Large intestine (tissue), 3 donors: ENCODE data around the gene CA14. TPM values are rescaled to one million over a fixed set of nuclear protein-coding genes. Genes with fewer than 3 reads are reported as not detected.
"Not testable (repeated sequence)": the region's sequence is repeated elsewhere in the genome, so short reads cannot be mapped to it uniquely, and the experiment has no call there.

ENCODE experiments used
- DNase-seq, 2 donors: peaks; one replicate each; pipeline versions ENCODE4 v3.0.0 to v3.0.0-alpha.2; 2013
- H3K27ac ChIP-seq: one replicate; pipeline ENCODE4 v1.5.1; 2013; ENCODE audit warnings: low read length
- H3K27me3 ChIP-seq: 2 replicates; pipeline ENCODE4 v1.6.1; 2013; ENCODE audit warnings: low read length; ENCODE audit not compliant: control insufficient read depth, insufficient read depth
- H3K36me3 ChIP-seq: 2 replicates; pipeline ENCODE4 v1.6.1; 2013; ENCODE audit warnings: low read length; ENCODE audit not compliant: control insufficient read depth, insufficient read depth
- H3K4me1 ChIP-seq: one replicate; pipeline ENCODE4 v1.6.1; 2013; ENCODE audit warnings: low read length; ENCODE audit not compliant: control insufficient read depth, insufficient read depth
- H3K4me3 ChIP-seq: one replicate; pipeline ENCODE4 v1.5.1; 2013; ENCODE audit warnings: low read length
- H3K9me3 ChIP-seq: one replicate; pipeline ENCODE4 v1.6.1; 2013; ENCODE audit warnings: mild to moderate bottlenecking, low read depth, low read length, moderate library complexity; ENCODE audit not compliant: control insufficient read depth
- WGBS: methylation state at CpG from one replicate; pipeline ENCODE4 v1.1.5; 2013; ENCODE audit warnings: low lambda C conversion rate; ENCODE audit not compliant: insufficient coverage; 5-methylcytosine and 5-hydroxymethylcytosine counted together
- polyA plus RNA-seq: library from polyadenylated mRNA; unstranded; fragments of 120-200 nt; gene quantifications from one replicate; pipeline ENCODE4 v1.2.1, GENCODE V29; 2013

CA14 gene
- polyA plus RNA-seq, 1 donor = 0.81 TPM

GRCh38 chr1:150235852-150236613, 21.5 kb upstream of the CA14 start, which contains the start of gene ANP32E:
Gene ANP32E, minus strand, starts transcription at chr1:150236112. Its CDS starts 326 bp downstream, at chr1:150235786.
- H3K4me1 ChIP-seq = peaks cover 6% of the 10 kb centered on the region
- no peaks in the 10 kb centered on the region for H3K27me3 ChIP-seq
- no peaks in the 10 kb centered on the region for H3K9me3 ChIP-seq
- H3K27ac ChIP-seq = peak within 1 kb of the TSS; percentile 93
- peak within 1 kb of the TSS; percentile 86 for H3K4me3 ChIP-seq
- no peaks in the 10 kb centered on the region for H3K36me3 ChIP-seq
- 0% methylated on average over 5 of the region's 33 CpGs for whole genome bisulfite sequencing
- DNase-seq = peak; percentile 98 to 99

GRCh38 chr1:150236614-150237100, 20.9 kb upstream of the CA14 start:
- Histone ChIP-seq H3K4me1 (peaks cover 6% of the 10 kb centered on the region), H3K9me3 (no peaks in the 10 kb centered on the region), H3K27ac (peak overlapping the region; percentile 13), H3K27me3 (no peaks in the 10 kb centered on the region), H3K36me3 (no peaks in the 10 kb centered on the region), H3K4me3 (peak overlapping the region; percentile 51)
- DNase-seq = no peak
- 55% methylated on average over 4 of the region's 10 CpGs for WGBS

- H3K27me3 ChIP-seq, H3K36me3 ChIP-seq, H3K9me3 ChIP-seq, H3K4me1 ChIP-seq, H3K27ac ChIP-seq, DNase-seq, H3K4me3 ChIP-seq: not testable (repeated sequence)
- WGBS = 100% methylated on average over 5 of the region's 13 CpGs
Measured at GRCh38 chr1:150237176-150237575, 20.4 kb upstream of the CA14 start.

- no peak for DNase-seq
- H3K9me3 ChIP-seq = no peaks in the 10 kb centered on the region
- no peak overlapping the region for H3K4me3 ChIP-seq
- no peak overlapping the region for H3K27ac ChIP-seq
- H3K36me3 ChIP-seq = no peaks in the 10 kb centered on the region
- peaks cover 6% of the 10 kb centered on the region for H3K4me1 ChIP-seq
- H3K27me3 ChIP-seq = no peaks in the 10 kb centered on the region
- no CpG with 5 or more reads among the region's 21 CpGs for WGBS
Measured at GRCh38 chr1:150237746-150238145, 19.8 kb upstream of the CA14 start.

GRCh38 chr1:150243003-150243402, 14.6 kb upstream of the CA14 start:
- WGBS = no CpG with 5 or more reads among the region's 3 CpGs
- H3K27ac ChIP-seq = no peak overlapping the region
- DNase-seq = no peak
- no peaks in the 10 kb centered on the region for H3K4me1 ChIP-seq
- no peaks in the 10 kb centered on the region for H3K27me3 ChIP-seq
- no peaks in the 10 kb centered on the region for H3K36me3 ChIP-seq
- H3K9me3 ChIP-seq = no peaks in the 10 kb centered on the region
- H3K4me3 ChIP-seq = no peak overlapping the region

- no peaks in the 10 kb centered on the region for H3K27me3 ChIP-seq
- no peaks in the 10 kb centered on the region for H3K9me3 ChIP-seq
- no peak overlapping the region for H3K4me3 ChIP-seq
- peak overlapping the region; percentile 72 for H3K27ac ChIP-seq
- peak in 1 of 2 donors; percentile 78 for DNase-seq
- H3K36me3 ChIP-seq = no peaks in the 10 kb centered on the region
- H3K4me1 ChIP-seq = peaks cover 3% of the 10 kb centered on the region
- WGBS = no CpG with 5 or more reads among the region's 2 CpGs
Measured at GRCh38 chr1:150249936-150250335, 7.6 kb upstream of the CA14 start.

- no peak overlapping the region for H3K4me3 ChIP-seq
Measured at GRCh38 chr1:150256198-150256553, 1.4 kb upstream of the CA14 start.

GRCh38 chr1:150256554-150257341, 826 bp upstream of the CA14 start:
- peaks cover 11% of the 10 kb centered on the region for H3K4me1 ChIP-seq
- WGBS = no CpG with 5 or more reads among the region's 14 CpGs
- no peaks in the 10 kb centered on the region for H3K36me3 ChIP-seq
- peaks cover 23% of the 10 kb centered on the region for H3K27me3 ChIP-seq
- no peak for DNase-seq
- no peak overlapping the region for H3K4me3 ChIP-seq
- no peak overlapping the region for H3K27ac ChIP-seq
- no peaks in the 10 kb centered on the region for H3K9me3 ChIP-seq

More at GRCh38 chr1:150256198-150256553, 1.4 kb upstream of the CA14 start:
- peaks cover 11% of the 10 kb centered on the region for H3K4me1 ChIP-seq
- no peaks in the 10 kb centered on the region for H3K36me3 ChIP-seq
- peaks cover 23% of the 10 kb centered on the region for H3K27me3 ChIP-seq
- DNase-seq = no peak
- no peaks in the 10 kb centered on the region for H3K9me3 ChIP-seq
- WGBS = no CpG with 5 or more reads among the region's 1 CpG
- H3K27ac ChIP-seq = no peak overlapping the region

GRCh38 chr1:150259217-150259616, 1.6 kb downstream of the CA14 start:
- Histone ChIP-seq H3K27me3 (peaks cover 23% of the 10 kb centered on the region), H3K27ac (no peak overlapping the region), H3K9me3 (no peaks in the 10 kb centered on the region), H3K4me1 (peaks cover 11% of the 10 kb centered on the region), H3K4me3 (no peak overlapping the region), H3K36me3 (no peaks in the 10 kb centered on the region)
- DNase-seq = no peak
- WGBS = no CpG with 5 or more reads among the region's 4 CpGs

GRCh38 chr1:150259758-150260669, 2.4 kb downstream of the CA14 start:
- Histone ChIP-seq H3K4me3 (peak overlapping the region; percentile 22), H3K36me3 (peaks cover 6% of the 10 kb centered on the region), H3K27me3 (peaks cover 23% of the 10 kb centered on the region), H3K9me3 (no peaks in the 10 kb centered on the region), H3K4me1 (peaks cover 11% of the 10 kb centered on the region), H3K27ac (no peak overlapping the region)
- peak in 1 of 2 donors; percentile 60 for DNase-seq
- no CpG with 5 or more reads among the region's 11 CpGs for WGBS
